SK-N-MC (cell line): Measurements from ENCODE around the gene KIF1A.

ENCODE experiments used
- EZH2 ChIP-seq: fragments of 200-600 bp; sonication (generic); IDR thresholded peaks from one replicate; pipeline ENCODE4 v1.6.1; 2017; ENCODE audit warnings: antibody characterized with exemption
- POLR2AphosphoS5 ChIP-seq: IDR thresholded peaks from 2 replicates; pipeline ENCODE4 v1.6.1; 2012; ENCODE audit warnings: mild to moderate bottlenecking, low read depth, low read length, borderline replicate concordance

GRCh38 chr2:240796543-240797499 is 23.2 kb downstream of the KIF1A start:
- no peak for TF ChIP-seq POLR2AphosphoS5
- no peak for TF ChIP-seq EZH2
